IMR-90 (cell line): Measurements from ENCODE around the gene TBCD. TPM values are rescaled to one million over a fixed set of nuclear protein-coding genes. Genes with fewer than 3 reads are reported as not detected.

ENCODE experiments used
- ATAC-seq: fragments of 200-7000 bp; cut with Tn5 transposase; 2 replicates; pipeline ENCODE4 v1.9.1; 2020; ENCODE audit warnings: low read depth, mild to moderate bottlenecking, moderate library complexity
- BruUV-seq: library from RNA; stranded (reverse); fragments of 400-500 nt; replicated peaks from 2 replicates; lab custom pipeline; 2021; lab: Mats Ljungman, UMichigan
- CTCF ChIA-PET: fragments of 300-600 bp; formaldehyde crosslinking; extraction: SDS; loops from one replicate; lab custom pipeline; 2021; ENCODE audit warnings: antibody characterized with exemption; lab: Yijun Ruan, JAX
- POLR2A ChIA-PET: fragments of 300-600 bp; sonication (Branson Sonifier 250); formaldehyde crosslinking; loops from one replicate; lab custom pipeline; 2022; ENCODE audit warnings: antibody characterized with exemption; ENCODE audit not compliant: unreplicated experiment; lab: Charles Lee
- DNase-seq: peaks from one replicate; pipeline ENCODE4 v3.0.0; 2013
- H2AFZ ChIP-seq: replicated peaks from 2 replicates; pipeline ENCODE3; 2013; ENCODE audit warnings: low read length, mild to moderate bottlenecking; ENCODE audit not compliant: poor library complexity
- H2AK5ac ChIP-seq: 2 replicates; pipeline ENCODE4 v1.6.1; 2013; ENCODE audit warnings: low read depth, low read length, inconsistent platforms
- H2AK9ac ChIP-seq: replicated peaks from 2 replicates; pipeline ENCODE3; 2013; ENCODE audit warnings: mild to moderate bottlenecking, low read depth, low read length, moderate library complexity; ENCODE audit not compliant: poor library complexity
- H2BK120ac ChIP-seq: 2 replicates; pipeline ENCODE4 v1.6.1; 2013; ENCODE audit warnings: low read depth, low read length, inconsistent platforms
- H2BK15ac ChIP-seq: 3 replicates; pipeline ENCODE4 v1.6.1; 2013; ENCODE audit warnings: low read depth, low read length, inconsistent platforms
- H2BK20ac ChIP-seq: 2 replicates; pipeline ENCODE4 v1.6.1; 2013; ENCODE audit warnings: low read depth, mild to moderate bottlenecking, inconsistent platforms, low read length, moderate library complexity
- H2BK5ac ChIP-seq: 2 replicates; pipeline ENCODE4 v1.6.1; 2013; ENCODE audit warnings: mild to moderate bottlenecking, low read depth, low read length, inconsistent platforms; ENCODE audit not compliant: poor library complexity, severe bottlenecking
- H3K14ac ChIP-seq: replicated peaks from 2 replicates; pipeline ENCODE4 v1.6.1; 2013; ENCODE audit warnings: low read depth, low read length, inconsistent platforms
- H3K18ac ChIP-seq: 2 replicates; pipeline ENCODE4 v1.6.1; 2013; ENCODE audit warnings: low read depth, low read length, control low read depth
- H3K23ac ChIP-seq: 2 replicates; pipeline ENCODE4 v1.6.1; 2013; ENCODE audit warnings: low read depth, low read length, inconsistent platforms
- H3K27ac ChIP-seq: 2 replicates; pipeline ENCODE4 v1.5.1; 2013; ENCODE audit warnings: mild to moderate bottlenecking, control low read depth, low read length; ENCODE audit not compliant: insufficient read depth
- H3K27me3 ChIP-seq: 2 replicates; pipeline ENCODE4 v1.6.1; 2013; ENCODE audit warnings: low read length; ENCODE audit not compliant: control insufficient read depth, insufficient read depth
- H3K36me3 ChIP-seq: 2 replicates; pipeline ENCODE4 v1.6.1; 2013; ENCODE audit warnings: low read length, mixed read lengths; ENCODE audit not compliant: control insufficient read depth, insufficient read depth
- H3K4ac ChIP-seq: 2 replicates; pipeline ENCODE4 v1.6.1; 2013; ENCODE audit warnings: low read depth, low read length, inconsistent platforms
- H3K4me1 ChIP-seq: 2 replicates; pipeline ENCODE4 v1.6.1; 2013; ENCODE audit warnings: low read length, mixed read lengths; ENCODE audit not compliant: control insufficient read depth, insufficient read depth
- H3K4me2 ChIP-seq: 2 replicates; pipeline ENCODE4 v1.6.1; 2013; ENCODE audit warnings: low read depth, mild to moderate bottlenecking, control low read depth, low read length, moderate library complexity
- H3K4me3 ChIP-seq: 2 replicates; pipeline ENCODE4 v1.5.1; 2013; ENCODE audit warnings: low read depth, mild to moderate bottlenecking, control low read depth, low read length, moderate library complexity; ENCODE audit not compliant: insufficient read depth
- H3K56ac ChIP-seq: 2 replicates; pipeline ENCODE4 v1.6.1; 2013; ENCODE audit warnings: low read length, inconsistent platforms; ENCODE audit not compliant: insufficient read depth; ENCODE audit errors: extremely low read depth
- H3K79me1 ChIP-seq, 2 experiments: 2 replicates each; pipeline ENCODE4 v1.6.1; 2013; ENCODE audit warnings: low read length in 2 of 2, inconsistent platforms in 1 of 2, low read depth in 1 of 2
- H3K9ac ChIP-seq: 2 replicates; pipeline ENCODE4 v1.6.1; 2013; ENCODE audit warnings: low read depth, low read length, control low read depth
- H3K9me1 ChIP-seq: 2 replicates; pipeline ENCODE4 v1.6.1; 2013; ENCODE audit warnings: low read length, inconsistent platforms; ENCODE audit not compliant: insufficient read depth
- H3K9me3 ChIP-seq: 2 replicates; pipeline ENCODE4 v1.6.1; 2013; ENCODE audit warnings: low read length; ENCODE audit not compliant: control insufficient read depth, insufficient read depth
- H4K20me1 ChIP-seq: 2 replicates; pipeline ENCODE4 v1.6.1; 2013; ENCODE audit warnings: low read length, inconsistent platforms; ENCODE audit not compliant: insufficient read depth
- H4K5ac ChIP-seq: 2 replicates; pipeline ENCODE4 v1.6.1; 2013; ENCODE audit warnings: mild to moderate bottlenecking, low read depth, low read length, control low read depth
- H4K8ac ChIP-seq, 2 experiments: 2 replicates each; pipeline ENCODE4 v1.6.1; 2013; ENCODE audit warnings: low read depth in 2 of 2, low read length in 2 of 2, control low read depth in 1 of 2, inconsistent platforms in 1 of 2
- H4K91ac ChIP-seq: 2 replicates; pipeline ENCODE4 v1.6.1; 2013; ENCODE audit warnings: low read depth, low read length, inconsistent platforms; ENCODE audit not compliant: insufficient read depth
- CHD1 ChIP-seq: IDR thresholded peaks from 2 replicates; pipeline ENCODE4 v1.6.1; 2012; ENCODE audit warnings: low read depth, low read length, improper control_type of control experiment
- MAFK ChIP-seq: IDR thresholded peaks from 2 replicates; pipeline ENCODE4 v1.6.1; 2012; ENCODE audit warnings: low read depth, low read length, improper control_type of control experiment
- MAZ ChIP-seq: IDR thresholded peaks from 2 replicates; pipeline ENCODE4 v1.6.1; 2012; ENCODE audit warnings: low read depth, mild to moderate bottlenecking, low read length, improper control_type of control experiment, moderate library complexity, borderline replicate concordance
- RFX5 ChIP-seq: IDR thresholded peaks from 2 replicates; pipeline ENCODE4 v1.8.0; 2012; ENCODE audit warnings: low read depth, mild to moderate bottlenecking, low read length, moderate library complexity
- SMC3 ChIP-seq: fragments of 150-350 bp; IDR thresholded peaks from 2 replicates; pipeline ENCODE4 v1.6.1; 2016; ENCODE audit warnings: low read depth, mild to moderate bottlenecking, antibody characterized with exemption, low read length, moderate library complexity
- WGBS, 2 experiments: methylation state at CpG; one replicate each; pipeline versions ENCODE4 v1.1.5 to v1.1.7; 2013; ENCODE audit warnings: missing lambda C conversion rate in 2 of 2; ENCODE audit not compliant: insufficient read length in 1 of 2; ENCODE audit errors: extremely low coverage in 2 of 2; 5-methylcytosine and 5-hydroxymethylcytosine counted together
- dilution Hi-C: fragments of 300-500 bp; cut with HindIII; formaldehyde crosslinking; loops from one replicate; pipeline ENCODE4 v1.14.3; 2018; ENCODE audit warnings: low sequenced_read_pairs; ENCODE audit not compliant: unreplicated experiment
- in situ Hi-C: fragments of 300-500 bp; cut with MboI; formaldehyde crosslinking; loops from 3 replicates; pipeline ENCODE4 v1.14.3; 2019; ENCODE audit warnings: low sequenced_read_pairs, inconsistent platforms, mixed read lengths
- intact Hi-C: fragments of 100-400 bp; cut with micrococcal nuclease; formaldehyde crosslinking; loops from 2 replicates; pipeline ENCODE4 v1.10.0; 2022
- polyA plus RNA-seq, 3 experiments: library from polyadenylated mRNA; depleted of rRNA; stranded (reverse); fragments of >200 nt; gene quantifications; 2 replicates each; pipeline ENCODE4 v1.2.3, GENCODE V29; 2012; ENCODE audit warnings: low replicate concordance in 1 of 3
- total RNA-seq: library from RNA; depleted of rRNA; stranded (reverse); fragments of >200 nt; gene quantifications from 2 replicates; pipeline ENCODE4 v1.2.3, GENCODE V29; 2012
- TF ChIP-seq, protein P1 (sequence below): conservative IDR thresholded peaks from 2 replicates; pipeline ENCODE4 v1.5.1; 2012; ENCODE audit warnings: mild to moderate bottlenecking, low read depth, low read length, improper control_type of control experiment

The TBCD gene
- total and polyA plus RNA-seq, 2 of the 4 experiments (the other 2 are of a cell fraction) = 21.9 to 54.5 TPM

DNA sequence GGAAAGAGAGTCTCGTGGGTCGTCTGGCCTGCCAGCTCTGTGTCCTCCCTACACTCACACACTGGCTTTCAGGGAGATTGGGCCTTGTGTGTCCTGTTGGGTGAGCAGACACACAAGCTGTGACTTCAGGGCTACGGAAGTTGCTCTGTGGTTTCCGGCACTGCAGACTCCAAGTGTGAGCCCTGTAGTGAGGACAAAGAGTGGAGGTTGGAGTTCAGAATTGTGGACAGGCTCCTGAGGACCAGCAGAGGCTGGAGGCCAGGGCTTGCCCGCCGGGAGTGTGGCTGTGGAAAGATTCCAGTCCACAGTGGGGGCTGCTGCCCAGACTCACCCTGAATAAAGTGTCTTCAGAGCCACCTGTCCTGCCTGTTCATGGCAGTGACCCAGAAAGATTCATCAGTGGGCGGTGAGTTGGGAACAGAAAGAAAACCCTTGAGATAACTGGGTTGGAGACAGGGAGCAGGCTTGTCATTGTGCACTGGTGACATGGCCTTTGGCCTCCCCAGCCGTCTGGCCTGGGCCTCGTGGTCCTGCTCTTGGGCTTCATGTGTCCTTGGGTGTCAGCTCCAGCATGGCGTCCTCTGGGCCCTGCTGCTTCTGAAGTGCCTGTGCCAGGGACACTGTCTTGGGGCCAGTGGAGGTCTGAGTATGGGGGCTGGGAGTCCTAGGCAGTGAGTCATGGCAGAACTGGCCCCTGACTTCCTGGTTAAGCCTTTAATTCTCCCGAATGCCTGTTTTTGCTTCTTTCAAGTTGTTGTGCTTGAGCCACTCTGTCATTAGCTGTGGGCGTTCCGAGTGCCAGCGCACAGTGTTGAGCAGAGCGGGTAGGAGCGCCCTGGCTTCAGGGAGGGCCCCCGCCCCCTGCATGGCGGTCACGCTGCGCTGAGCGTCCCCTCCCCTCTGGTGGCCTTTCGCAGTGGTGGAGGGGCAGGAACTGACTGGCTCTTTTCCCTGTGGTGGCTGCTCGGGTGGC is 107.9 kb downstream of the TBCD start (continued):
- TF ChIP-seq SMC3 (no peak), RFX5 (no peak)

DNA sequence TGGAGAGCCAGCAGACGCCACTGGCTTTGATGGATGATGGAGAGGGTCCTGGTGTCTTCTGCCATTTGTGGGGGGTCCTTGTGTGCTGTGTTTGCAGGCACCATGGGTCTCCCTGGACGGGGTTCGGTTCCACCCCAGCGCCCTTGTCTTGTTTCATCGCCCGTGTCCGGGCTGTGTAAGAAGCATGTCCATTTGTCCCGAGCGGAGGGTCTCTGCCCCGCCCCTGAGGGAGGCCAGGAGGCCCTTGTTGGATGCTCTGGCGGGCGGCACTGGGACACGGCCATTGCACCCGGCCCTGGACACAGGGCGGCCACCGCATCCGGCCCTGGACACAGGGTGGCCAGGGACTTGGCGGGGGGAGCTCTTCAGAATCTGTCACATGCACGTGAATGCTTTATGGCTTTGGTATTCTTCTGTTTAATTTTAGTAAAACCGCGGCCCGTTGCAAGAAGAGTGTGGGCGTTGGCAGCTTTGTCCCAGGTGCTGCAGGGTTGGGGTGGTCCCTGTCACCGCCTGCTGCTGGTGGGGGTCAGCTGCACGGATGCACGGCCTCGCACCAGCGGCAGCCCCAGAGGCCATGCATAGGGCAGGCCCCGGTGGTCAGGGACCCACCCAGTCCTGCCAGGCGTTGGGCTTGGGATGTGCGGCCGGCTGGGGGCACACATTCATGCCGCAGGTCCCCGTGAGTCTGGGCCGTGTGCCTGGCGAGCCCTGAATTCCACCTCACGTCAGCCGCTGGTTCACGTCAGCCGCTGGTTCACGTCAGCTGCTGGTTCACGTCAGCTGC is 108.9 kb downstream of the TBCD start:
- Histone ChIP-seq H3K23ac (no peak overlapping the region), H2AK9ac (peak overlapping the region; percentile 94), H3K4me1 (peaks cover 23% of the 10 kb centered on the region), H3K18ac (no peak overlapping the region), H3K56ac (no peak overlapping the region), H3K27me3 (no peaks in the 10 kb centered on the region), H4K5ac (no peak overlapping the region; the same call in 1 of the 2 replicates), H4K91ac (peak overlapping the region; percentile 82; the same call in 1 of the 2 replicates), H3K79me1 (peaks cover 13 to 50% of the 10 kb centered on the region in 2 experiments), H2AFZ (no peak overlapping the region), H3K36me3 (no peaks in the 10 kb centered on the region), H2BK15ac (no peak overlapping the region), H2BK20ac (no peak overlapping the region), H2AK5ac (peak overlapping the region; percentile 75; the same call in 1 of the 2 replicates), H3K9me3 (no peaks in the 10 kb centered on the region), H3K27ac (no peak overlapping the region), H3K9me1 (peaks cover 30% of the 10 kb centered on the region), H3K4me2 (no peak overlapping the region), H2BK5ac (peak overlapping the region; percentile 83), H3K9ac (no peak overlapping the region), H2BK120ac (peak overlapping the region; percentile 51; the same call in 1 of the 2 replicates), H3K4me3 (no peak overlapping the region), H4K20me1 (peaks cover 5% of the 10 kb centered on the region), H3K4ac (peak overlapping the region; percentile 92), H4K8ac (peak overlapping the region in 1 of 2 experiments; percentile 33; a peak in 1 of 4 replicates), H3K14ac (peak overlapping the region; percentile 81)
- no TSS peak for BruUV-seq
- dilution Hi-C loops (no loop called here), intact Hi-C loops (no loop called here), in situ Hi-C loops (no loop called here)
- POLR2A ChIA-PET = interaction anchor here (0.7 kb wide), 1 partner anchor 28 kb away, joined by 6 read pairs; no protein-coding TSS in a partner anchor
- ATAC-seq (no peak), DNase-seq (no peak)
- CTCF ChIA-PET = no interaction called here
- TF ChIP-seq, protein P1, sequence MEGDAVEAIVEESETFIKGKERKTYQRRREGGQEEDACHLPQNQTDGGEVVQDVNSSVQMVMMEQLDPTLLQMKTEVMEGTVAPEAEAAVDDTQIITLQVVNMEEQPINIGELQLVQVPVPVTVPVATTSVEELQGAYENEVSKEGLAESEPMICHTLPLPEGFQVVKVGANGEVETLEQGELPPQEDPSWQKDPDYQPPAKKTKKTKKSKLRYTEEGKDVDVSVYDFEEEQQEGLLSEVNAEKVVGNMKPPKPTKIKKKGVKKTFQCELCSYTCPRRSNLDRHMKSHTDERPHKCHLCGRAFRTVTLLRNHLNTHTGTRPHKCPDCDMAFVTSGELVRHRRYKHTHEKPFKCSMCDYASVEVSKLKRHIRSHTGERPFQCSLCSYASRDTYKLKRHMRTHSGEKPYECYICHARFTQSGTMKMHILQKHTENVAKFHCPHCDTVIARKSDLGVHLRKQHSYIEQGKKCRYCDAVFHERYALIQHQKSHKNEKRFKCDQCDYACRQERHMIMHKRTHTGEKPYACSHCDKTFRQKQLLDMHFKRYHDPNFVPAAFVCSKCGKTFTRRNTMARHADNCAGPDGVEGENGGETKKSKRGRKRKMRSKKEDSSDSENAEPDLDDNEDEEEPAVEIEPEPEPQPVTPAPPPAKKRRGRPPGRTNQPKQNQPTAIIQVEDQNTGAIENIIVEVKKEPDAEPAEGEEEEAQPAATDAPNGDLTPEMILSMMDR = no peak
- no peak for TF ChIP-seq MAZ
- no peak for TF ChIP-seq MAFK
- TF ChIP-seq CHD1 = no peak
- WGBS, 2 experiments = 92% methylated on average over 18 of the region's 42 CpGs; no CpG with 5 or more reads in 1 of the 2 experiments
